Motor neuron (in vitro differentiated cells): ENCODE data around the gene TRIM47. TPM values are rescaled to one million over a fixed set of nuclear protein-coding genes. Genes with fewer than 3 reads are reported as not detected.

Source experiments
- ATAC-seq, 8 experiments: fragments of 200-7000 bp; cut with Tn5 transposase; replicated peaks in 6 of 8; 2 replicates each; pipeline ENCODE4 v1.8.0; 2021; ENCODE audit warnings: mild to moderate bottlenecking in 8 of 8, moderate library complexity in 8 of 8
- H3K27ac ChIP-seq, 2 donors: fragments of 250-450 bp; sonication (Bioruptor Pico); 2 replicates each; pipeline ENCODE4 v1.9.0; 2021; ENCODE audit warnings: antibody characterized with exemption in 2 of 2, mild to moderate bottlenecking in 2 of 2, moderate library complexity in 1 of 2
- H3K4me1 ChIP-seq, 2 donors: fragments of 250-450 bp; sonication (Bioruptor Pico); replicated peaks in 1 of 2; 2 replicates each; pipeline ENCODE4 v1.6.1; 2021; ENCODE audit warnings: antibody characterized with exemption in 2 of 2, mild to moderate bottlenecking in 2 of 2, moderate library complexity in 1 of 2
- H3K4me3 ChIP-seq, 5 donors: fragments of 250-450 bp; sonication (Bioruptor Pico); 2 replicates each; pipeline ENCODE4 v1.9.0; 2021; ENCODE audit warnings: antibody characterized with exemption in 5 of 5, mild to moderate bottlenecking in 5 of 5, moderate library complexity in 4 of 5
- WGBS, 10 experiments: fragments of 450-650 bp; shearing (Covaris generic); methylation state at CpG; one replicate each; pipeline ENCODE4 v1.0.0; 2022; 5-methylcytosine and 5-hydroxymethylcytosine counted together
- in situ Hi-C, 9 experiments: fragments of 400-800 bp; cut with MboI; loops; one replicate each; pipeline ENCODE4 v1.15.0; 2021; ENCODE audit warnings: low sequenced_read_pairs in 9 of 9, low pct_unique_long_range_greater_than_20kb in 2 of 9; ENCODE audit not compliant: unreplicated experiment in 9 of 9
- total RNA-seq, 8 experiments: library from RNA; unstranded; fragments of 300-600 nt; gene quantifications; 2 replicates each; pipeline versions ENCODE4 v1.2.3 to v1.2.4, GENCODE V29; 2022

Gene TRIM47
- total RNA-seq, 8 experiments from 2014 or later: 0.67 to 15.1 (median 4.8) TPM

DNA sequence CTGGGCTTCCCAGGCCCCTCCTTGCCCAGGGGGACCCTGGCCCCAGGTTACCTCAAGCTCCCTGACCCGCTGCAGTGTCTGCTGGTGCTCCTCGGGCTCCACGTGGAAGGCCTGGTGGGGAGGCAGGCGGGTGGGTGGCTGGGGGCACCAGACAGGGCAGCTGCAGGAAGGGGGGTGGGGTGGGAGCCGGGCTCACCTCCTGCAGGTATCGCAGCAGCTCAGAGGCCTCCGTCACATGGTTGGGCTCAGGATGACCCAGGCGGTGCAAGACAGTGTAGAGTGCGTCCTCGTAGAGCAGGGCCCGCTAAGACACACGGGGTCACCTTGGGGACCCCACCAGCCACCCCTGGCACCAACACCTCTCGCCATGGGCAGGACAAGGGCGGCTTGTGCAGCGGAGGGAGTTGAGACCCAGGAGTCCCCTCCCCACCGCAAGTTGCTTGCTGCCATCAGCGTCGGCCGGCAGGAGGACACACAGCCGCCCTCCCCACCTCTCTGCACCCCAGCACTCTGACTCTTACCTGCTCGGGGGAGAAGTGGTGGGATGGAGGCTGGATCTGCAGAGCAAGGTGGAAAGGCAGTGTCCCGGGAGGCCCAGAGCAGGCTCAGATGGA, 35.3 kb downstream of the TRIM47 start:
- Histone ChIP-seq H3K4me1 (peaks cover 28 to 39% of the 10 kb centered on the region in 2 donors), H3K4me3 (no peak overlapping the region), H3K27ac (no peak overlapping the region)
- ATAC-seq: no peak
- in situ Hi-C loops: no loop called here
- WGBS, 10 experiments: 87% methylated on average over 4 of the region's 22 CpGs; no CpG with 5 or more reads in 9 of the 10 experiments

GRCh38 chr17:75842411-75842810, 36.0 kb downstream of the TRIM47 start:
- no peak for ATAC-seq
- Histone ChIP-seq H3K27ac (no peak overlapping the region), H3K4me3 (no peak overlapping the region), H3K4me1 (peaks cover 22 to 33% of the 10 kb centered on the region in 2 donors)
- in situ Hi-C loops: no loop called here
- WGBS, 10 experiments: 80 to 93% (median 89%) methylated on average over 1 to 3 of the region's 18 CpGs; no CpG with 5 or more reads in 7 of the 10 experiments

DNA sequence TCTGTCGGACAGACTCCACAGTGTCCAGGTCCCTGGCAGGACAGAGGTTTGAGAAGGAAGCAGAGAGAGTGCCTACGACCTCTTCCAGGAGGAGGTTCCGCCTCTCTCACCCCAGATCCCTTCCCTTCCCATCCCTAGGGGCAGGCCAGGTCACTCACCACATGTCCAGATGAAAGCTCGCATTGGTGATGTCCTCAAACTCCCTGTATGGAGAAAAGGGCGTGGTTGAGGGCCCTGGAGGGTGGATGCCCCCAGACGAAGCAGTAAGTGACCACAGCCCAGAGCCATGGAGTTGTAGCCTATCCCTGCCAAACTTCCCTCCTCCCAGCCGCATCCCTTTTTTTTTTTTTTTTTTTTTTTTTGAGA, 37.6 kb downstream of the TRIM47 start:
- peak in 3 of 8 experiments; percentile 9 to 57 (median 29) for ATAC-seq
- H3K4me1 ChIP-seq: peaks cover 14 to 23% of the 10 kb centered on the region in 2 donors
- H3K4me3 ChIP-seq: no peak overlapping the region
- H3K27ac ChIP-seq: no peak overlapping the region
- in situ Hi-C loops: no loop called here
- 0 to 60% (median 30%) methylated on average over 1 to 3 of the region's 7 CpGs; no CpG with 5 or more reads in 6 of the 10 experiments for WGBS, 10 experiments

DNA sequence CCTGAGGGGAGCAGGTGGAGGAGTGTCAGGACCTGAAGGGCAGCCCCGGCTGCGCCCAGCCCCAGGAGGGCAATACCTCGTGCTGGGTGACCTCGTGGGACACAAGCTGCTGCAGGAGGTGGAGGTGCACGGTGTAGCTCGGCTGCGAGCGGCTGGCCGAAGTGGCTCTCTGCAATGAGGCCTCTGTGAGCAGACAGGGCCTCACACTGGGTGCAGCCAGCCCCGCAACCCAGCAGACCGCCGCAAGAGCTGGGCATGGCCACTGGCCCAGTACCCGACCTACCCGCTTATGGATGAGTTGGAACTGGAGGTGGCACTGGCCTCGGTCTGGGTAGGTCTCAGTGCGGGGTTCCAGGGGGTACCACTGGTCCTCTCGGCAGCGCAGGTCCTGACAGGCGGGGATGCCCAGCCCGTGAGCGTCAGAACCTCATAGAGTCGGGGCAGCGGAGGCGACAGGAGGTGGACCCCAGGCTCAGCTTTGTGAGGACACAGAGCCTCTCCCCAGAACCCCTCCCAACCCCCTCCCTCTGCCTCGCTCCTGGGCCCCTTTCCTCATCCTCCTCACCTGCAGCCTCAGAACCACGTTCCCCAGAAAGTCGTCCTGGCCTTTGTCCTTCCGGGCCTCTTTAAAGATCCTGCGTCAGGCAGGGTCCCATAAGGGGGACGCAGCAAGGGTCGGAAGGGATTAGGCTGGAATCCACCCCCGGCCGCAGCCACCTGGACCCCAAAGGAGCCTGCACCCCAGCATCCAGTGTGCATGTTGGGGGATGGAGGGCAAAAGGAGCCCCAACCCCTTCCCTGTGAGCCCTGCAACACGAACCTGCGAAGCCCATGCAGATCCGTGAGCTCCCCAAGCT, 38.2 kb downstream of the TRIM47 start:
- WGBS, 10 experiments: 75 to 90% (median 88%) methylated on average over 2 to 17 of the region's 36 CpGs; no CpG with 5 or more reads in 7 of the 10 experiments
- Histone ChIP-seq H3K27ac (no peak overlapping the region), H3K4me3 (no peak overlapping the region), H3K4me1 (peaks cover 12 to 23% of the 10 kb centered on the region in 2 donors)
- in situ Hi-C loops: no loop called here
- no peak for ATAC-seq

- WGBS, 10 experiments: 75 to 100% (median 91%) methylated on average over 2 to 6 of the region's 15 CpGs; no CpG with 5 or more reads in 5 of the 10 experiments
- H3K4me3 ChIP-seq: no peak overlapping the region
- peaks cover 8 to 14% of the 10 kb centered on the region in 2 donors for H3K4me1 ChIP-seq
- no peak for ATAC-seq
- in situ Hi-C loops: no loop called here
- H3K27ac ChIP-seq: no peak overlapping the region
Observed at GRCh38 chr17:75838410-75838809, 40.0 kb downstream of the TRIM47 start.

DNA sequence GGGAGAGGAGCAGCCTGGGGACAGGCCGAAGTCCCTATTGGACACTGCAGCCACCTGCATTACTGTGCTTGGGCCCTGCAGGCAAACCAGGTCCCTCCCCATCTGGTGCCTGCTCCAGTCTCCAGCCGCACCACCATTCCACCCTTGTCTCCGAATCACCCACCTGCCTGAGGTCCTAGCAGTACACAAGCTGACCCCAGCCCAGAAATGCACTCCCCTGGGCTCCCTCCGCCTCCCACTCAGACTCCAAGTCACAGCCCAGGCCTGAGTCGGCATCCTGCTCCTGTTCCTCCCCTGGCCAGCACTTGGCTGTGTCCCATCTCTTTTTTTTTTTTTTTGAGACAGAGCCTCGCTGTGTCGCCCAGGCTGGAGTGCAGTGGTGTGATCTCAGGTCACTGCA, 40.5 kb downstream of the TRIM47 start:
- no peak for ATAC-seq
- in situ Hi-C loops: no loop called here
- no peak overlapping the region for H3K4me3 ChIP-seq
- H3K4me1 ChIP-seq: peaks cover 14 to 18% of the 10 kb centered on the region in 2 donors
- 0 to 90% (median 80%) methylated on average over 1 to 4 of the region's 7 CpGs; no CpG with 5 or more reads in 5 of the 10 experiments for WGBS, 10 experiments
- no peak overlapping the region for H3K27ac ChIP-seq

DNA sequence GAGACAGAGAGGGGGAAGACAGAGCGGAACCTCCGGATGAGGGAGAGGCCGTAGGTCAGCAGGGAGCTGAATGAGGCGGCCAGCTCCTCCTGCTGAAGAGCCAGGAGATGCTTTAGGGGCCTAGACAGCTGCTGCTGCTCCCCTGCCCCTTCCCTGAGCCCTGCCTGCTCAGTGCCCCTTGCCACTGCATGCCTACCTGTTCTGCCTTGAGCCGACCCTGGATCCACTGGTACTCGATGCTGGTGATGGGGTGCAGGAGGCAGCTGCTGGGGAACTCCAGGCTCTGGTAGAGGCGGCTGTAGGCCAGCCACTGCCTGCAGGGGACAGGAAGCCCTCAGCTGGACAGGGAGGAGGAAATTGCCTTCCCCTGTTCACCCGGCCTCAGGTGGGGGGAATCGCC, 41.8 kb downstream of the TRIM47 start:
- H3K4me1 ChIP-seq: peaks cover 18 to 21% of the 10 kb centered on the region in 2 donors
- in situ Hi-C loops: no loop called here
- WGBS, 10 experiments: 17 to 57% (median 50%) methylated on average over 1 to 2 of the region's 9 CpGs; no CpG with 5 or more reads in 7 of the 10 experiments
- ATAC-seq: no peak
- no peak overlapping the region for H3K4me3 ChIP-seq
- no peak overlapping the region for H3K27ac ChIP-seq

GRCh38 chr17:75835654-75835987, 42.8 kb downstream of the TRIM47 start:
- Histone ChIP-seq H3K27ac (peak overlapping the region in 1 of 2 donors; percentile 49), H3K4me1 (peaks cover 18 to 27% of the 10 kb centered on the region in 2 donors), H3K4me3 (no peak overlapping the region)
- 100% methylated on average over 1 of the region's 9 CpGs; no CpG with 5 or more reads in 9 of the 10 experiments for WGBS, 10 experiments
- in situ Hi-C loops: no loop called here
- ATAC-seq: no peak

DNA sequence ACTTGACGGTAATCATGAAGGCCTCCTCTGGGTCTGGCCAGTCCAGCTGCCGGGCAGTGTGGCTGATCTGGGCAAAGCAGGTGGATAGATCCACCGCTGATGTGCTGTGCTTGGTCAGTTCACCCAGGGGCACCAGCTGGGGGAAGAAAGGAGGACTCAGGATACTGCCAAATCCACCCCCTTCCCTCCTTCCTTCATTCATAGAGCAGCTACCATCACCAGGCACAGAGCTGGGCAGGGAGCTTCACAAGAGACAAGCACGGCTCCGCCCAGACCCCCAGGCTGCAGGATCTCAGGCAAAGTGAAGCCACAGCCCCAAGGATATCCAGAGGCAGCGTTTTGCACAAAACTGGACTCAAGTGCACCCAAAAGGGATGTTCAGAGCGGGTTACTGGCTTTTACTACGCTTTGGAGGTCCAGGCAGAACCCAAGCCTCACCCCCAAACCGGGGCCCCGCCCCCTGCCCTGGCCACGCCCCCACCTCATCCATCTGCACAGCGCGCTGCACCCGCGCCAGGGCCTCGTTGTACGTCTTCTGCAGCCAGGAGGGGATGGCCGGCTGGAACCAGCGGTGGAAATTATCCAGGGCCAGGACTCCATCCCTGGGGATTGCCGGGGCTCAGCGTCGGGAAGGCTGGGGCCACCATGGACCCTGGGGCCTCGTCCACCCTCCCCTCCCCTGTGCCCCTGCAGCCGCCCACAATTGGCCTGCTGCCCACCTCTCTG, 43.3 kb downstream of the TRIM47 start:
- ATAC-seq: peak in 7 of 8 experiments; percentile 6 to 71 (median 57)
- peak overlapping the region in 1 of 2 donors; percentile 49 for H3K27ac ChIP-seq
- in situ Hi-C loops: no loop called here
- WGBS, 10 experiments: 42 to 100% (median 86%) methylated on average over 1 to 11 of the region's 24 CpGs; no CpG with 5 or more reads in 5 of the 10 experiments
- H3K4me3 ChIP-seq: no peak overlapping the region
- peaks cover 18 to 27% of the 10 kb centered on the region in 2 donors for H3K4me1 ChIP-seq

GRCh38 chr17:75834279-75834920, 44.0 kb downstream of the TRIM47 start:
- peaks cover 18 to 27% of the 10 kb centered on the region in 2 donors for H3K4me1 ChIP-seq
- in situ Hi-C loops: no loop called here
- no peak for ATAC-seq
- no peak overlapping the region for H3K4me3 ChIP-seq
- H3K27ac ChIP-seq: no peak overlapping the region
- WGBS, 10 experiments: 93 to 100% (median 96%) methylated on average over 2 to 10 of the region's 25 CpGs; no CpG with 5 or more reads in 7 of the 10 experiments

DNA sequence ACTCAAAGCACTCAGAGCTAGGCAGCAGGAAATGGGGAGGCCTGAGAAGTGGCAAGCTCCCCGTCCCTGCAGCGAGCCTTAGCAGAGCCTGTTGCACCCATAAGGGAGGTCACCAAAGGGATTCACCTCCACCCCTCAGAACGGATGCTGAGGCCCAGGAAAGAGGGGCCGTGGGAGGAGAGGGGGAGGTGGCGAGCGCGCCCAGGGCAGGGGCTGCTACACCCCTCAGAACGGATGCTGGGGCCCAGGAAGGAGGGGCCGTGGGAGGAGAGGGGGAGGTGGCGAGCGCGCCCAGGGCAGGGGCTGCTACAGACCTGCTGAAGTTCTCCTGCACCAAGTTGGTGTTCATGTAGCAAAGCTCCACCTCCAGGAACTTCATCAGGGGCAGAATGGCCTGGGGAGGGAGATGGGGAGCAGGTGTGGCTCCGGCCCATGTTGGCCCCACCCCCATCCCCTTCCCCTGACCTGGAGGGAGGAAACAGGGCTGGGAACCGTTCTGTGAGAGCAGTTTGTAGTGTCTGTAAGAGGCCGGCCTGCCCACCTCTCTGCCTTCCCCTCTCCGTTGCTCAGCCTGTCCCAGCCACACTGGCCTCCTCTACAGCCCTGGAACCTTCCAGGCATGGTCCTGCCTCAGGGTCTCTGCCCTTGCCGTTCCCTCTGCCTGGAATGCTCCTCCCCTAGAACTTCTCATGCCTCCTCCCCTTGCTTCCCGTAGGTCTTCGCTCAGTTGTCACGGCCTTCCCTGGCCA, 45.6 kb downstream of the TRIM47 start:
- Histone ChIP-seq H3K4me1 (peaks cover 19 to 28% of the 10 kb centered on the region in 2 donors), H3K4me3 (no peak overlapping the region), H3K27ac (no peak overlapping the region)
- in situ Hi-C loops: no loop called here
- 20 to 63% (median 50%) methylated on average over 1 to 4 of the region's 20 CpGs; no CpG with 5 or more reads in 3 of the 10 experiments for whole genome bisulfite sequencing, 10 experiments
- ATAC-seq: peak; percentile 7 to 59 (median 40)

GRCh38 chr17:75832164-75832651, 46.2 kb downstream of the TRIM47 start:
- peaks cover 26 to 35% of the 10 kb centered on the region in 2 donors for H3K4me1 ChIP-seq
- H3K4me3 ChIP-seq: no peak overlapping the region
- 60 to 100% (median 84%) methylated on average over 1 to 5 of the region's 10 CpGs; no CpG with 5 or more reads in 4 of the 10 experiments for WGBS, 10 experiments
- in situ Hi-C loops: no loop called here
- H3K27ac ChIP-seq: no peak overlapping the region
- ATAC-seq: peak in 2 of 8 experiments; percentile 11 to 19
